ENCODE data around the gene TAC3. TPM values are rescaled to one million over a fixed set of nuclear protein-coding genes. Genes with fewer than 3 reads are reported as not detected.

TAC3 gene
- total RNA-seq, 6 experiments from 2014 or later = not detected

- no peak overlapping the region for H3K27ac Mint-ChIP-seq
- no peak overlapping the region for H3K4me3 Mint-ChIP-seq
- peak; percentile 27 for DNase-seq
- peaks cover 38% of the 10 kb centered on the region for H3K4me1 Mint-ChIP-seq (ENCODE audit: low read depth)
- TF ChIP-seq CTCF (IDR thresholded peaks at IDR 0.05) = no peak
- H3K36me3 Mint-ChIP-seq (ENCODE audit: low read depth) = peaks cover 16% of the 10 kb centered on the region
- H3K9me3 Mint-ChIP-seq = no peaks in the 10 kb centered on the region
- H3K27me3 Mint-ChIP-seq (ENCODE audit: insufficient read depth) = peaks cover 2% of the 10 kb centered on the region
Observed at GRCh38 chr12:56999456-56999855, 16.9 kb downstream of the TAC3 start.

- peaks cover 38% of the 10 kb centered on the region for H3K4me1 Mint-ChIP-seq (ENCODE audit: low read depth)
- no peak for TF ChIP-seq CTCF (IDR thresholded peaks at IDR 0.05)
- no peak overlapping the region for H3K27ac Mint-ChIP-seq
- H3K36me3 Mint-ChIP-seq (ENCODE audit: low read depth) = peaks cover 12% of the 10 kb centered on the region
- DNase-seq = no peak
- H3K9me3 Mint-ChIP-seq = no peaks in the 10 kb centered on the region
- H3K4me3 Mint-ChIP-seq = no peak overlapping the region
- H3K27me3 Mint-ChIP-seq (ENCODE audit: insufficient read depth) = peaks cover 2% of the 10 kb centered on the region
Observed at GRCh38 chr12:56998981-56999380, 17.3 kb downstream of the TAC3 start.

- Mint-ChIP-seq H3K36me3 (ENCODE audit: low read depth) (peaks cover 5% of the 10 kb centered on the region; the same call in 1 of the 2 replicates), H3K27me3 (ENCODE audit: insufficient read depth) (peaks cover 2% of the 10 kb centered on the region), H3K4me1 (ENCODE audit: low read depth) (peaks cover 38% of the 10 kb centered on the region), H3K9me3 (no peaks in the 10 kb centered on the region), H3K4me3 (no peak overlapping the region), H3K27ac (no peak overlapping the region)
- no peak for TF ChIP-seq CTCF (IDR thresholded peaks at IDR 0.05)
- no peak for DNase-seq
Observed at GRCh38 chr12:56998316-56998715, 18.0 kb downstream of the TAC3 start.

- Mint-ChIP-seq H3K4me3 (no peak overlapping the region), H3K36me3 (ENCODE audit: low read depth) (peaks cover 4% of the 10 kb centered on the region; the same call in 1 of the 2 replicates), H3K9me3 (no peaks in the 10 kb centered on the region), H3K27ac (no peak overlapping the region), H3K27me3 (ENCODE audit: insufficient read depth) (peaks cover 2% of the 10 kb centered on the region), H3K4me1 (ENCODE audit: low read depth) (peaks cover 33% of the 10 kb centered on the region)
- no peak for TF ChIP-seq CTCF (IDR thresholded peaks at IDR 0.05)
- no peak for DNase-seq
Observed at GRCh38 chr12:56996793-56997545, 19.4 kb downstream of the TAC3 start.

- H3K4me3 Mint-ChIP-seq = no peak overlapping the region
- no peak for TF ChIP-seq CTCF (IDR thresholded peaks at IDR 0.05)
Observed at GRCh38 chr12:56995930-56996496, 20.3 kb downstream of the TAC3 start.

More at GRCh38 chr12:56995930-56996496, 20.3 kb downstream of the TAC3 start:
- peaks cover 7% of the 10 kb centered on the region for H3K27me3 Mint-ChIP-seq (ENCODE audit: insufficient read depth)
- H3K27ac Mint-ChIP-seq = no peak overlapping the region
- H3K9me3 Mint-ChIP-seq = no peaks in the 10 kb centered on the region
- peaks cover 29% of the 10 kb centered on the region for H3K4me1 Mint-ChIP-seq (ENCODE audit: low read depth)
- H3K36me3 Mint-ChIP-seq (ENCODE audit: low read depth) = peaks cover 4% of the 10 kb centered on the region; the same call in 1 of the 2 replicates
- DNase-seq = no peak

Measured in HFFc6 (cell line).